Left cardiac atrium (tissue), 4 donors: ENCODE results near the gene CCT8L2. TPM values are rescaled to one million over a fixed set of nuclear protein-coding genes. Genes with fewer than 3 reads are reported as not detected.
"Not testable (repeated sequence)": the region's sequence is repeated elsewhere in the genome, so short reads cannot be mapped to it uniquely, and the experiment has no call there.

Source experiments
- ATAC-seq, 2 donors: fragments of 200-7000 bp; cut with Tn5 transposase; one replicate each; pipeline ENCODE4 v1.9.1; 2020; ENCODE audit warnings: mild to moderate bottlenecking in 2 of 2, moderate library complexity in 2 of 2
- DNase-seq: peaks from one replicate; pipeline ENCODE4 v3.0.0-alpha.2; 2020
- intact Hi-C, 2 donors: fragments of 100-400 bp; cut with DNase I; formaldehyde crosslinking; loops; one replicate each; pipeline versions ENCODE4 v1.14.1 to v1.15.1; 2022 to 2023
- total RNA-seq, 2 donors: library from RNA; stranded (reverse); fragmentation: NEBNext Ultra II Directional; extraction: Animal tissue kit (Norgen Biotek cat#: 25700); gene quantifications; one replicate each; pipeline ENCODE4 v1.2.1, GENCODE V29; 2021
- donor health status: DM: no; HTN: yes; CAD: no.
- donor health status: DM: no; HTN: yes; CAD: no; lungs with severe emphysema.
- donor health status: DM: yes; HTN: yes; CAD: no.
- donor health status: Dilated cardiomyopathy.

Gene CCT8L2
- total RNA-seq, 2 donors from 2014 or later = not detected

DNA sequence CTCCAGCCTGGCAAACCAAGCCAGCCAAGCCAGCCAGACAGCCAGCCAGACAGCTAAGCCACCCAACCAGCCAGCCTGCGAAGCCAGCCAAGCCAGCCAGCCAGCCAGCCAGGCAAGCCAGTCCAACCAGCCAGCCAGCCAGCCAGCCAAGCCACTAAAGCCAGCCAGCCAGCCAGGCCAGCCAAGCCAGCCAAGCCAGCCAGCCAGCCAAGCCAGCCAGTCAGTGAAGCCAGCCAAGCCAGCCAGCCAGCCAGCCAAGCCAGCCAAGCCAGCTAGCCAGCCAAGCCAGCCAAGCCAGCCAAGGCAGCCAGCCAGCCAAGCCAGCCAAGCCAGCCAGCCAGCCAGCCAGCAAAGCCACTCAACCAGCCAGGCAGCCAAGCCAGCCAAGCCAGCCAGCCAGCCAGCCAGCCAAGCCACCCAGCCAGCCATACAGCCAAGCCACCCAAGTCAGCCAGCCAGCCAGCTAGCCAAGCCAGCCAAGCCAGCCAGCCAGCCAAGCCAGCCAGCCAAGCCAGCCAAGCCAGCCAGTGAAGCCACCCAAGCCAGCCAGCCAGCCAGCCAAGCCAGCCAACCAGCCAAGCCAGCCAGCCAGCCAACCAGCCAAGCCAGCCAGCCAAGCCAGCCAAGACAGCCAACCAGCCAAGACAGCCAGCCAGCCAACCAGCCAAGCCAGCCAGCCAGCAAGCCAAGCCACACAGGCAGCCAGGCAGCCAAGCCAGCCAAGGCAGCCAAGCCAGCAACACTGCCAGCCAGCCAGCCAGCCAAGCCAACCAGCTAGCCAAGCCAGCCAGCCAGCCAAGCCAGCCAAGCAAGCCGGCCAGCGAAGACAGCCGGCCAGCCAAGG is 29.7 kb downstream of the CCT8L2 start:
- intact Hi-C loops = no loop called here
- ATAC-seq (no peak), DNase-seq (no peak)

DNA sequence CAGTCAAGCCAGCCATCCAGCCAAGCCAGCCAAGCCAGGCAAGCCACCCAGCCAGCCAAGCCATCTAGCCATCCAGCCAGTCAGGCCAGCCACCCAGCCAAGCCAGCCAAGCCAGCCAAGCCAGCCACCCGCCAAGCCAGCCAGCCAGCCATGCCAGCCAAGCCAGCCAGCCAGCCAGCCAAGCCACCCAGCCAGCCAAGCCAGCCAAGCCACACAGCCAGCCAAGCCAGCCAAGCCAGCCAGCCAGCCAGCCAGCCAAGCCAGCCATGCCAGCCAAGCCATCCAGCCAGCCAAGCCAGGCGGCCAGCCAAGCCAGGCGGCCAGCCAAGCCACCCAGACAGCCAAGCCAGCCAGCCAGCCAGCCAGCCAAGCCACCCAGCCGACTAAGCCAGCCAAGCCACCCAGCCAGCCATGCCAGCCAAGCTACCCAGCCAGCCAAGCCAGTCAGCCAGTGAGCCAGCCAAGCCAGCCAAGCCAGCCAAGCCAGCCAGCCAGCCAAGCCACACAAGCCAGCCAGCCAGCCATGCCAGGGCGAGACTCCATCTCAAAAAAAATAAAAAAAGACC is 31.4 kb downstream of the CCT8L2 start:
- ATAC-seq, DNase-seq, intact Hi-C loops: not testable (repeated sequence)

DNA sequence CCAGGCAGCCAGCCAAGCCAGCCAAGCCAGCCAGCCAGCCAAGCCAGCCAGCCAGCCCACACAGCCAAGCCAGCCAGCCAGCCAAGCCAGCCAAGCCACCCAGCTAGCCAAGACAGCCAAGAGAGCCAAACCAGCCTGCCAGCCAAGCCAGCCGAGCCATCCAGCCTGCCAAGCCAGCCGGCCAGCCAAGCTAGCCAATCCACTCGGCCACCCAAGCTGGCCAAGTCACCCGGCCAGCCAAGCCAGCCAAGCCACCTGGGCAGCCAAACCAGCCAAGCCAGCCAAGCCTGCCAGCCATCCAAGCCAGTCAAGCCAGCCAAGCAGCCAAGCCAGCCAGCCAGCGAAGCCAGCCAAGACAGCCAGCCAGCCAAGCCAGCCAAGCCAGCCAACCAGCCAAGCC is 32.0 kb downstream of the CCT8L2 start:
- intact Hi-C loops, ATAC-seq: not testable (repeated sequence)

DNA sequence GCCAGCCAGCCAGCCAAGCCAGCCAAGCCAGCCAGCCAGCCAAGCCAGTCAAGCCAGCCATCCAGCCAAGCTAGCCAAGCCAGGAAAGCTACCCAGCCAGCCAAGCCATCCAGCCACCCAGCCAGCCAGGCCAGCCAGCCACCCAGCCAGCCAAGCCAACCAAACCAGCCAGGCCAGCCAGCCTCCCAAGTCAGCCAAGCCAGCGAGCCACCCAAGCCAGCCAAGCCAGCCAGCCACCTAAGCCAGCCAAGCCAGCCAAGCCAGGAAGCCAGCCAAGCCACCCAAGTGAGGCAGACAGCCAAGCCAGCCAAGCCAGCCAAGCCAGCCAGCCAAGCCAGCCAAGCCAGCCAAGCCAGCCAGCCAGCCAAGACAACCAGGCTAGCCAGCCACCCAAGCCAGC is 32.6 kb downstream of the CCT8L2 start:
- intact Hi-C loops, DNase-seq, ATAC-seq: not testable (repeated sequence)

More for the DNA sequence above, 32.0 kb downstream of the CCT8L2 start:
- not testable (repeated sequence) for DNase-seq

DNA sequence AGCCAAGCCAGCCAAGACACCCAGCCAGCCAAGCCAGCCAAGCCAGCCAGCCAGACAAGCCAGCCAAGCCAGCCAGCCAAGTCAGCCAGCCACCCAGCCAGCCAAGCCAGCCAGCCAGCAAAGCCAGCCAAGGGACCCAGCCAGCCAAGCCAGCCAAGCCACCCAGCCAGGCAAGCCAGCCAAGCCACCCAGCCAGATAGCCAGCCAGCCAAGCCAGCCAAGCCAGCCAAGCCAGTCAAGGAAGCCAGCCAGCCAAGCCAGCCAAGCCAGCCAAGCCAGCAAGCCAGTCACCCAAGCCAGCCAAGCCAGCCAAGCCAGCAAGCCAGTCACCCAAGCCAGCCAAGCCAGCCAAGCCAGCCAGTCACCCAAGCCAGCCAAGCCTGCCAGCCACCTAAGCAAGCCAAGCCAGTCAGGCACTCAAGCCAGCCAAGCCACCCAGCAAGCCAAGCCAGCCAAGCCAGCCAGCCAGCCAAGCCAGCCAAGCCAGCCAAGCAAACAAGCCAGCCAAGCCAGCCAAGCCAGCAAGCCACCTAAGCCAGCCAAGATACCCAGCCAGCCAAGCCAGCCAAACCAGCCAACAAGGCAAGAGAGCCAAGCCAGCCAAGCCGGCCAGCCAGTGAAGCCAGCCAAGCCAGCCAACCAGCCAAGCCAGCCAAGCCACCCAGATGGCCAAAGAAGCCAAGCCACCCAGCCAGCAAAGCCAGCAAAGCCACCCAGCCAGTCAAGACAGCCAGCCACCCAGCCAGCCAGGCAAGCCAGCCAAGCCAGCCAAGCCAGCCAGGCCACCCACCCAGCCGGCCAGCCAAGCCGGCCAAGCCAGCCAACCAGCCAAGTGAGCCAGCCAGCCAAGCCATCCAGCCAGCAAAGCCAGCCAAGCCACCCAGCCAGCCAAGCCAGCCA is 33.3 kb downstream of the CCT8L2 start:
- intact Hi-C loops = no loop called here
- peak; percentile 17 for DNase-seq
- no peak for ATAC-seq

DNA sequence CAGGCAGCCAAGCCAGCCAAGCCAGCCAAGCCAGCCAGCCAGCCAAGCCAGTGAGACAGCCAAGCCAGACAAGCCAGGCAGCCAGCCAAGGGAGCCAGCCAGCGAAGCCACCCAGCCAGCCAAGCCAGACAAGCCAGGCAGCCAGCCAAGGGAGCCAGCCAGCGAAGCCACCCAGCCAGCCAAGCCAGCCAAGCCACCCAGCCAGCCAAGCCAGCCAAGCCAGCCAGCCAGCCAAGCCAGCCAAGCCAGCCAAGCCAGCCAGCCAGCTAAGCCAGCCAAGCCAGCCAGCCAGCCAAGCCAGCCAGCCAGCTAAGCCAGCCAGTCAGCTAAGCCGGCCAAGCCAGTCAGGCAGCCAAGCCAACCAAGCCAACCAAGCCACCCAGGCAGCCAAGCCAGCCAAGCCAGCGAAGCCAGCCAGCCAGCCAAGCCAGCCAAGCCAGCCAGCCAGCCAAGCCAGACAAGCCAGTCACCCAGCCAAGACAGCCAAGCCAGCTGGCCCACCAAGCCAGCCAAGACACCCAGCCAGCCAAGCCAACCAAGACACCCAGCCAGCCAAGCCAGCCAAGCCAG is 34.1 kb downstream of the CCT8L2 start:
- DNase-seq, intact Hi-C loops, ATAC-seq: not testable (repeated sequence)

DNA sequence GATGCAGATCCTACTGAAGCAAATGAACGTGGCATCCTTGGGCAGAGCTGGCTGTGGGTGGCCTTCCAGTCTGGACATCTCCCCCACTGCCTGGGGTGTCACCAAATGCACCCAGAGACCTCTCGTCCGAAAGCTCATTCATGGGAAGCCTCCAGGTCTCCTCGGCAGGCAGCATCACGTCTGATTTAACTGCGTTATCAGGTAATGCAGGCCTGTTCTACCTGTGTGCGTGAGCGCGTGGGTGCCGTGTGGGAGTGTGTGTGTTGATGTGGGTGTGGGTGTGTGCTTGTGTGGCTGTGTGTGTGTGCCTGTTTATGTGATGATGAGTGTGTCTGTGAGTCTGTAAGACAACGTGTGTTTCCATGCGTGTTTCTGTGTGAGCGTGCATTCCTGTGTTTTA is 35.1 kb downstream of the CCT8L2 start:
- intact Hi-C loops, DNase-seq, ATAC-seq: not testable (repeated sequence)

DNA sequence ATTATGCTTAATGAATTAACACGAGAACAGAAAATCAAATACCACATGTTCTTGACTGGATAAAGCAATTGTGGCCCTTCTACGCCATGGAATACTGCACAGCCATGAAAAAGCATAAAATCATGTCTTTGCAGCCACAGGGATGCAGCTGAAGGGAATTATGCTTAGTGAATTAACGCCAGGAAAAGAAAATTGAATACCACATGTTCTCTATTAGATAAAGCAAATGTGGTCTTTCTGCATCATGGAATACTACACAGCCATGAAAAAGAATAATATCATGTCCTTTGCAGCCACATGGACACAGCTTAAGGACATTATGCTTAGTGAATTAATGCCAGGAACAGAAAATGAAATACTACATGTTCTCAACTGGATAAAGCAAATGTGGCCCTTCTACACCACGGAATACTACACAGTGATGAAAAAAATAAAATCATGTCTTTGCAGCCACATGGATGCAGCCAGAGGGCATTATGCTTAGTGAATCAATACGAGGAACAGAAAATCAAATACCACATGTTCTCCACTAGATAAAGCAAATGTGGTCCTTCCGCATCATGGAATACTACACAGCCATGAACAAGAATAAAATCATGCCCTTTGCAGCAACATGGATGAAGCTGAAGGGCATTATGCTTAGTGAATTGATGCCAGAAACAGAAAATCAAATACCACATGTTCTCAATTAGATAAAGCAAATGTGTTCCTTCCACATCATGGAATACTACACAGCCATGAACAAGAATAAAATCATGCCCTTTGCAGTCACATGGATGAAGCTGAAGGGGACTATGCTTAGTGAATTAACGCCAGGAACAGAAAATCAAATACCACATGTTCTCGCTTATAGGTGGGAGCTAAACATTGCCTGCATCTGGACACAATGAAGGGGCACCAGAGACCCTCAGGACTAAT is 37.3 kb downstream of the CCT8L2 start:
- intact Hi-C loops, DNase-seq, ATAC-seq: not testable (repeated sequence)

DNA sequence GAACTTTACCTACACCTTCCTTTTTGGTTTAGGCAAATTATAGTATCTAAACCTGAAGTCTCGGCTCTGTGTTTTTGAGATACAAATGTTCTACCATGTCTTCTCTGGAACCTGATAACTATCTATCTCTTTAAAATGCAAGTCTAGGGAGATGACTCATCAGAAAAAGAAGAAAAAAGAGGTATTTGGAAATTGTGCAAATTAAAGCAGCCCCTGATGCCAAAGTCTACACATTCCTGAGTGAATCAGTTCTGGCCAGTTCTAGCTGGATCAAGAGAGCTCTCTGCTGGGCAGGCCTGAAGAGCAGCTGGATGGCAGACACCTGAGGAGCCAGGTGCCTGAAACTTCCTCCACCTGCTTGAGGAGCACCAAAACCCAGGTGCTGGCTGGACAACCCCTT is 49.3 kb downstream of the CCT8L2 start:
- DNase-seq, intact Hi-C loops, ATAC-seq: not testable (repeated sequence)

Other genes with a start within 250 kb of the CCT8L2 start
- not detected for gene XKR3, start 232.6 kb upstream of the CCT8L2 start, total RNA-seq